Smooth muscle cell of the brain vasculature (primary cell): ENCODE data around the gene TTYH1.
A peak's percentile ranks its signal among the peaks of the same experiment; 100 is the strongest.
"Not testable (repeated sequence)": the region's sequence is repeated elsewhere in the genome, so short reads cannot be mapped to it uniquely, and the experiment has no call there.

ENCODE experiments used
- DNase-seq: peaks from one replicate; pipeline ENCODE4 v3.0.0-alpha.2; 2012; ENCODE audit warnings: low read depth, low spot score

Gene TTYH1

DNA sequence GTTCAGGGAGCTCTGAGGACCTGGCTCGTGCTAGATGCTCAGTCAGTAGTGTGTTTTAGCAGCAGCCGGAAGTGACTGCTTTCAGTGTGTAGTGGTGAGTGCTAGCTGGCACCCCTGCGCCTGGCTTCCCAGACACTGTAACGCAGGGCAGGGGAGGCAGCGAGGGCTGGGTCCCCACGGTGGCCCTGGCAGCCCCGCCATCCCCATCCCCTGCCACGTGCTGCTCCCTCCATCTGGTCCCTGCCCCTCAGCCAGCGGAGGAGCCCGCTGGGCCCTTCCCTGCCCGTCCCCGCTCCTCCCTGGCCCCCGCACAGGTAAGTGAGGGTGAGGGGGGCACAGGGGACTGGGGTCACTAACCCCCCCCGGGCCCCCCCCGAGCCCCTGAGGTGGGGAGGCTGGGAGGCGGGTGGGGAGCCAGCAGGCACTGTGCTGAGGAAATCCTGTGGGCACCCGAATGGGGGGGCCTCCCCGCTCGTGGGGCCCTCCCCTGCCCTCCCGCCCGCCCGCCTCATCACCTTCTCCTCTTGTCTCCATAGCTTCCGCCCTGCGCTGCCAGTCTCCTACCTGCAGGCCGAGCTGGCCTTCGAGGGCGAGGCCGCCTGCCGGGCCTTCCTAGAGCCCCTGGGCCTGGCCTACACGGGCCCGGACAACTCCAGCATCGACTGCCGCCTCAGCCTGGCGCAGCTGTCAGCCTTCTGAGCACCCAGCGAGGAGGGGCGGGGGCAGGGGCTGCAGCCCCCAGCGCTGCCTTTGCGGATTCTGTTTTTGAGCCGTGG, 45.2 kb downstream of the TTYH1 start:
- no peak for DNase-seq

DNA sequence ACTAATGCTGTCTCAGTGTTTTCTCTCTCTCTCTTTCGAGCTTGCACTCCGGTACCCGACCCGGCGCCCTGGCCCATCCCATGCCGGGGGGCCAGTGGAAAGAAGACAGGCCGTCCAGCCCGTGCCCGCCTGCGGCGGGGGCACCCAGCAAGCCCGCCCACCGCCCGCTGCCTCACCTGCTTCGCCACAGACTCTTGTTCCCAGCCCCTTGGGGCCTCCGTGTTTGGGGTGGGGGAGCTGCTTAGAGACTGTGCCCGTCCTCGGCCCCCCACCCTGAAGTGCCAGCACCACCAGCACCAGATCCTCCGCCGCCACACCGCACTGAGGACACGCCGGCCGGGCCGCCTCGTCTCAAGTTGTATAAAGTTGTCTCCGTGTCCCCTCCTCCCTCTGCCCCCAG, 45.9 kb downstream of the TTYH1 start:
- DNase-seq = no peak

GRCh38 chr19:54461613-54462012, 46.3 kb downstream of the TTYH1 start:
- no peak for DNase-seq

GRCh38 chr19:54462047-54462654, 46.9 kb downstream of the TTYH1 start:
- DNase-seq = no peak

- DNase-seq = no peak
Measured at GRCh38 chr19:54462655-54463530, 47.6 kb downstream of the TTYH1 start.

GRCh38 chr19:54463531-54464043, 48.3 kb downstream of the TTYH1 start, which contains the start of gene LENG9:
TSS of gene LENG9 (minus strand) at chr19:54463778. CDS start at chr19:54463526, 252 bp downstream.
- DNase-seq = peak; percentile 96

DNA sequence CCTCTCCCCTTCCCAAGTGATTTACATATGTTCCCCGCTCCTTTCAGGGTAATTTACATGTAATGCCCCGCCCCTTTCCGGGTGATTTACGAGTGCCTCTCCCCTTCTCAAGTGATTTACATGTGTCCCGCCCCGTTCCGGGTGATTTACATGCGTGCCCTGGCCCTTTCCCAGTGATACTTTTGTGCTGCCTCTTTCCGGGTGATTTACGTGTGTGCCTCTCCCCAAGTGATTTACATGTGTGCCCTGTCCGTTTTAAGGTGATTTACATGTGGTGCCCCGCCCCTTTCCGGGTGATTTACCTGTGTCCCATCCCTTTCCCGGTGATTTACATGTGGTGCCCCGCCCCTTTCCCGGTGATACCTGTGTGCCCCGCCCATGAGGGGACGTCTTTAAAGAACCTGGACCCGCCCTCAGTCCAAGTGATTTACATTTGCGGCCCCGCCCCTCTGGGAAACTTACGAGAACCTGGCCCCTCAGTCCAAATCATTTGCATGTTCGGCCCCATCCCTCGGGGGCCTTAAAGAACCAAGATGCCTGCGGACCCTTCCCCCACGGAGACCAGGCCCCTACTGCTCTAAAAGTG, 48.9 kb downstream of the TTYH1 start:
- DNase-seq = peak; percentile 67

GRCh38 chr19:54464630-54465425, 49.6 kb downstream of the TTYH1 start:
- DNase-seq = no peak

DNA sequence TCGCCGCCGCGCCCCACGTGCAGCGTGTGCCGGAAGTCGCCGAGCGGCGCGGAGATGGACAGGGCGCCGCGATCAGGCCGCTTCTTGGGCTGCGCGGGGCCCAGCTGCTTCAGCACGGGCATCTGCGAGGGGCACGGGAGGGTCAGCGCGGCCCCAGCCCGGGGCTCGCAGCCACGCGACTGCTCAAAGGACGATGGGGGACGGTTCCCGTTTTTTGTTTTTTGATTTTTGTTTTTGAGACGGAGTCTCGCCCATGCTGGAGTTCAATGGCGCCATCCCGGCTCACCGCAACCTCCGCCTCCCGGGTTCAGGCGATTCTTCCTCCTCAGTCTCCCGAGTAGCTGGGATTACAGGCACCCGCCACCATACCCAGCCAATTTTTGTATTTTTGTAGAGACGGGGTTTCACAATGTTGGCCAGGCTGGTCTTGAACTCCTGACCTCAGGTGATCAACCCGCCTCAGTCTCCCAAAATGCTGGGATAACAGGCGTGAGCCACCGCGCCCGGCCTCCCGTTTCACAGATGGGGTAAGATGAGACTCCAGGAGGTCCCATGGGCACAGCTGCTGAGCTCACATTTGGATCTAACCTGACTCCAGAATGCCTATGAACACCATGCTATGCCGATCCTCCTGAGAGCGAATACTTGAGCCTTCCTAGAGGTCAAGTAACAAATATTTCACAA, 50.3 kb downstream of the TTYH1 start:
- no peak for DNase-seq

DNA sequence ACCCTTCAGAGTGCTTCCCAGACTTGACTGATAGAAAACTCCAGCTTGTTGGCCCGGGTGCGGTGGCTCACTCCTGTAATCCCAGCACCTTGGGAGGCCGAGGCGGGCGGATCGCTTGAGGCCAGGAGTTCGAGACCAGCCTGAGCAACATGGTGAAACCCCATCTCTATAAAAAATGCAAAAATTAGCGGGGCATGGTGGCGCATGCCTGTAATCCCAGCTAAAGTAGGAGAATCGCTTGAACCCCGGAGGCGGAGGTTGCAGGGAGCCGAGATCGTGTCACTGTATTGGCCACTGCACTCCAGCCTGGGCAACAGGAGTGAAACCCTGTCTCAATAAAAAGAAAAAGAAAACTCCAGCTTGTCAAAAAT, 50.8 kb downstream of the TTYH1 start:
- DNase-seq = not testable (repeated sequence)

DNA sequence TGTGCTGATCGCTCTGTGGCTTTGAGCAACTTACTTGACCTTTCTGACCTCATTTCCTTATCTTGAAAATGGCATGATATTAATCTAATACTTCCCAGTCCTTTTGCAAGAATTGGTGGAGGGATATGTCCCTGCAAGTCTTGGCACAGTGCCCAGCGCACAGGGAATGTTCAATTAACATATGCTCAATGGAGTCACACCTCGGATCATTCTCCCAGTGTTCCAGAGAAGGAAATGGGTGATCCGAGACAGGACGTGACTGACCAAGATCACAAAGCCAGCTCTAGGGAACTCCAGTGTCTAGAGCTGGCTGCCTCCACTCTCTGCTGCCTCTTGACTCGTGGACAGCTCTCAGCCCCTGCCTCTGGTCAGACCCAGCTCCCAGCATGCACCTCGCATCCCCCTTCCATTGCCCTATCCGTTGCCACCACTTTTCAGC, 54.3 kb downstream of the TTYH1 start:
- DNase-seq = no peak

GRCh38 chr19:54470276-54470887, 55.1 kb downstream of the TTYH1 start:
- DNase-seq = no peak

- no peak for DNase-seq
Measured at GRCh38 chr19:54470991-54471782, 55.9 kb downstream of the TTYH1 start.

DNA sequence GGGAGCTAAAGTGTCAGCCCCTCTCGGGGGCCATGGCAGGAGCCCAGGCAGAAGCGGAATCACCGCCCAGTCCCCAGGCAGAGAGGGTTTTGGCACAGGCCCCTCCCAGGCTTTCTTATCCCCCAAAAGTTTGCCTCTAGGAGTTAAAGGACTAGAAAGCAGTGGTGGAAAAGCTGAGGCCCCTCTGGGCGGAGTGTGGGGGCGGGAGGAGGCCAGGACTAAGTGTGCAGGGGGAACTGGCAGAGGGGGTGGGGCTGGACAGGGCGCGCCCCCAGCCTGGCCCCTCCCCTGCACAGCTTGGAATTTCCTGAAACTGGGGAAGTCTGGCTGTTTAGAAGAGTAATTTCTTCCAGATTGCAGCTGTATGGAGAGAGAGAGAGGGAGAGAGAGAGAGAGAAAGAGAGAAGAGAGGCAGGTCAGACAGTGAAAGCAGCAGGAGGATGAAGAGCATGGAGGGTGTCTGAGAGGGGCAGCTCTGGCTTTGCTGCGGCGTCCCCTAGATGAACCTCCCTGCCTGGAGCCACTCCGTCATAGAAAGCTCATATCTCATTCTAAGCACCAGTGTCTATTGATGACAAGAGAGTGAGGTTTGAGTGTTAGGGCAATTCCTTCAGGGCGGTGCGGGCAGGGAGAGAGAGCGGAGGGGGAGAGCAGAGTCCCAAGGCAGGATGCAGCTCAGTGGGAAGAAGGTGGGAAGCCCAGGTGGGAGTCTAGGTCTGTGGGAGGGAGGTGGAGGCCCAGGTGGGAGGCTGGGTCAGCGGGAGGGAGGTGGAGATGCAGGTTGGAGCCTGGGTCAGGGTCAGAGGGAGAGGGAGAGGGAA, 58.0 kb downstream of the TTYH1 start, which contains the start of gene CDC42EP5:
Gene CDC42EP5 (minus strand): TSS at position 226 of the 821 bp plus-strand sequence. CDS start 7,749 bp downstream, outside the sequence.
- peak; percentile 72 for DNase-seq

GRCh38 chr19:54473892-54474372, 58.7 kb downstream of the TTYH1 start:
- no peak for DNase-seq

DNA sequence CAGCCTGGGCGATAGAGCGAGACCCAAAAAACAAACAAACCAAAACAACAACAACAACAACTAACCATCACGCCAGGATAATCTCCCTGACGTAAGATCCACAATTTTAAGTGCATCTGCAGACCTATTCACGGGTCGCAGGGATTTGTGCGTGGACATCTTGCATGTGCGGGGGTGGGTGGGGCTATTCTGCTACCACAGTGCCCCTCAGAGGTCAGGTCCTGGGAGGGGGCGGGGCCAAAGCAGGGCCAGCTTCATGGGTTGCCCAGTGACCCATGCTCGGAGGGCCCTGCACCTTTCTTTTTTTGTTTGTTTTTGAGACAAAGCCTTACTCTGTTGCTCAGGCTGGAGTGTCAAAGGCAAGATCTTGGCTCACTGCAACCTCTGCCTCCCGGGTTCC, 60.4 kb downstream of the TTYH1 start:
- no peak for DNase-seq

DNA sequence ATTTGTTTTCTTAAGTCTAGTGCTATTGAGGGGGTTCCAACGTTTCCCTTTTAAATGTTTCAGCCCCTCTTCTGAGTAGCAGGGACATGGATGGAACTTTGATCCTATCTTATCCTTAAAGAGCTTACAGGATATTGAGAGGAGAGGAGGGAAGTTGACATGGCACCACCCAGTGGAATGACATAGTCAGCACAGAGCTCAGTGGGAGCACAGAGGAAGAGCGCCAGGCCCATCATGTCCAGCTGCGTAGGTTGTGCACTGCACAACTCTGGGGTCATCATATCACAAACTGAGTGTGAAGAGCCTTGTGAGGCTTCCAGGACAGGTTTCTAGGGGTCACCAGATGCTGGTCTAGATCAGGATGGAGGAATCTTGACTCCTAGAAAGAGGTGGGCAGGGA, 62.4 kb downstream of the TTYH1 start:
- DNase-seq = no peak
